UCSD-AML1 (cell line): ENCODE data around the gene NAPA.

Source experiments
- DNase-seq: peaks from one replicate; lab custom pipeline; 2025; ENCODE audit not compliant: unreplicated experiment; lab: John Stamatoyannopoulos, UW

Gene NAPA

DNA sequence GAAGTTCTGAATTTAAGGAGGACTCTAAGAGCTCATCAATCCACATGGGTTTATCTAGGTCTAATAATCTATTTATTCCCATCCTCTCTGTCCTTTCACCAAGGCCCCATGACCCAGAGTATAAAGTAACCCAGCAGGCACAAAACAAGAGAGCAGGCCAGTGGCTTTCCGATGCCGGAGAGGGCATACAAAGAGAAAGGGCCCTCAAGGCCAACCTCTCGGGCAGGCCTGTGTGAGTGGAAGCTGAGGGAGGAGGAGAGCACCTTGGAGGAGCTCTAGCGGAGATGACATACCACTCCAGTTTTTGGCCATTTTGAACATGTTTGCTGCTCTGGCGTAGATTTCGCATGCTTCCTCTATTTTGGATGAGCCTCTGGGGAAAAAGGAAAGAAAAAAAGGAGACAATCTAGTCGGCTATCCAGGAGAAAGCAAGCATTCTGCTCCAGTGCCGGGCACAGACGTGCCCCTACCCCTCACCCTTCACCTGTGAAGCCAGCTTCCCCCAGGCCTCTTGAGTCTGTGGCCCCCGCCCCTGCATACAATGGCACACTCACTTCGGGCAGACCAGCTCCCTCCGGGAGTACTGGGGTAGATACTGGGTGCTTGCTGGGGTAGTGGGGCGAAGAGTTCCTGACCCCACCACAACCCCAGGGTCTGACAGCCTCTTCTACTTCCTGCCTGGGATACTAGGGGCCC is 11.6 kb downstream of the NAPA start:
- DNase-seq = no peak

DNA sequence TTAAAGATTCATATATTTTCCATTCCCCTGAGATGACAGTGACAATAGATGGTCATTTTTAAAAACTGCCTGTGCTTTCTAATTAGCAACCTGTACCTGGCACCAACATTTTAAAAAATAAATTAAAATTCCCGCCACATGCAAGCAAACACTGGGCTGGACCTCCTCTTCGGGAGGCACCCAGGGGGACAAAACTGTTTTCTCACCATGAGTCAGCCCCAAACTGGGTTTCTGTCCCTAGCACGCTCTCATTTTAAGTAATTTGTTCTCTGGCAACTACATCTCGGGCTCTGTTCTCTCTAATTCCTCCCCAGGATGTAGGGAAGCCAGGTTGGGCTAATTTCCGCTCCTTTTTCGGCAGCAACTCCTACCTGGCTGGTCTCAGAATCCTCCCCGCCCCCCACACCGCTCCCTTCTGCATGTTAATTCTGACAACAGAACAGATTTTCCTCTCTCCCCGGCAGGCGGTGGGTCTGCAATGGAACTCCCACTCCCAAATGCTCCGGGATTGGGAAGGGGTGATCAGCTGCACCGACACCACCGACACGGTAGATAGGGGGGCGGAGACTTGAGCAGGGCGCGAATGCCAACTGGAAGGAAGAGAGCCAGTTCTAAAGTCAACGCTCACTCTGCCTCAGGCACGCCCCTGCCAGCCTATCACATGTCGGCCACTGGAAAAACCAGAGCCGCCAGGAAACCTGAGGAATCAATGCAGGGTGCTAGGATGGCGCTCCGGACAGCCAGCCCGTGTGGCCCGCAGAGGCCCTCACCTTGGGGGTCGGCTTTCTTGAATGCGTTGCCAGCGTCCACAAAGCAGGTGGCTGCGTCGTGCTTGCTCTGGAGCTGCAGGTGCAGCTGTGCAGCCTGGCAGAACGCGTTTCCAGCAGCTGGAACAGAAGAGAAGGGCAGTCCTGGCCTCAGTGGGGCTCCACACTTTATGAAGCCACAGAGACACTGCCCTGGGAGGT is 14.7 kb downstream of the NAPA start:
- no peak for DNase-seq

DNA sequence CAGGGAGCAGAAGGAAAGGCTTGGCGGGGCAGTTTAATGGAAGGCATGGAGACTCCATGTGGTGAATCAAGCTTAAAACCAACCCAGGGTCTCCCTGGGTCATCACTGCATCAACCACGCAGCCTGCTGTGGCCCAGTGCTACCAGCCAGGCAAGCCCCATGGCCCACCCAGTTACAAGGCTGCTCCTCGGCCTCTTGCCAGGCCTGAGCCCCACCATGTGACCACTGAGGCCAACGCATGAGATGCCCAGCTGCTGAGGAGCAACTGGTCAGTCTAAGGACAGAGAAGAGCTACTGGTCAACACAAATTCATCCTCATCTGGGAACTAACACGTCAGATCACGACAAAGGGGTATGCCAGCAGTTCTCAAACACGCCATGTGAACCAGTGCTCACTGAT is 15.5 kb downstream of the NAPA start:
- no peak for DNase-seq

DNA sequence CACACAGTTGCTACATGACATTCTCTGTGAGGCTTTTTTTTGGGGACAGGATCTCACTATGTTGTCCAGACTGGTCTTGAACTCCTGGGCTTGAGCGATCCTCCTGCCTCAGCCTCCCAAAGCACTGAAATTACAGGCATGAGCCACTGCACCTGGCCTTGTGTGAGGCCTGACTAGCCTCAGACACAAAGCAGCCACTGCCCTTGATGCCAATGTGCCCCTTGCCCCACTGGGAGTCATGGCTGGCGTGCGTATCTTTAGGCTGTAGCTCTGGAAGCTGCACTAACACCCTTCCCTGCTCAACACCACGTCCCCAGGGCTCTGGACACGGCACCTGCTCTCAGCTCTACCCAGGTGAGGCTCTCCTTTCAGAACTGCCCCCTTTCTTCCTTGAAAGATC is 16.3 kb downstream of the NAPA start:
- DNase-seq = no peak

DNA sequence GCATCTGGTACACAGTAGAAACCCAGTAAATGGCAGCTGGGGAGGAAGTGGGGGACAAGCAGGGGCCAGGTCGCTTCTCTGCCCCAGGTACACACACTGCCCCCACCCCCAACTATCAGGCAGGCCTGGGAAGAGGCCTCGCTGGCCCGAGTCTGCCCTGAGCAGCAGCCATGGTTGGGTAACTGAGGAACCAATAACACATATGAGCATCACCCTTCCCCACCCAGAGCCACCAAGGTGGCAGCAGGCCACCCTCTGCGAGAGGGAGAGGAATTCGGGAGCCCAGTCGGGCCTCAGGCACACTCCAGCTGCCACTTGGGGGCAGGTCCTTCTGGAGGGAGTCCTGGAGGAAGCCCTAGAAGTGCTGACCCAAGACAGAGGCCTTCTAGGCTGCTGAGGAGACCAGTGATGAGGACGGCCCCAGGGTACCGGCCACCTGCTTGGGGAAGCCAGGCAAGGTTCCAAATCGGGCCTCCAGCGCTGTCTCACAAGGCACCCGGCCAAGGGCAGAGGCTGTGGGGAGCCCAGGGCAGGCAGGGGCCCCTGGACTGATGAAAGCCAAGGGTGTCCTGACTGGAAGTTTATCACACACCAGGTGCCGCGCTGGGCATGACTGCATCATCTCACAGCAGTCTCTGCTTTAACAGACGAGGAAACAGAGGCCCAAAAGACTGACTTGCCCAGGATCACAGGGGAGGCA is 16.9 kb downstream of the NAPA start:
- no peak for DNase-seq

DNA sequence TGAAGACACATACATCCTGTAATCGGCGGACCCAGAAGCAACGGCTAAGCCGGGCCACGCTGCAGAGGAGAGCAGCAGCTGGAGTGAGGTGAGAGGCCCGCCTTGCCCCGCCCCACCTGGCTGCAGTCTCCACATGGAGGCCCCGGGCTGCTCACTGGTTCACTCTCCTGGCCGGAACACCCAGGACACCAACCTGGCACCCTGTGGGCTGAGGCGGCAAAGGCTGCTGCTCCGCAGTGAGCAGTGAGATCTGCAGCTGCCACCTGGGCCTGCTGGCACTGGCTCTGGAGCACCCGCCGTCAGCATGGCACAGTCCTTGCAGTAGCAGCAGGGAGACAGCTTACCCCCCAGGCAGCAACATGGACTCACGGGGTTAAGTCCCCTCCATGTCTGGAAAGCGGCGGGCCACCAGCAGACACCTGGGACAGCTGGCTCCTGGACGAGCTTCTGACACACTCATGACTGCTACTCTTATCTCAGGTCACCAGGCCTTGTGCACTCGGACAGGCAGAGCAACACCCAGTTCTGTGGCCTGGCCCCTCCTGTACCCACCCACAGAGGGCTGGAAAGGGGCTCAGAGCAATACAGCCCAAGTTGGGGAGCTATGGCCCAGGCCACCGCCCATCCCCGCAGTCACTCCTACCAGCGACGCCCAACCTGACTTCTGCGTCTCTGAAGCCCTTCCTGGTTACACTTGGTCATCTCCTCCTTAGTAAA is 17.7 kb downstream of the NAPA start:
- DNase-seq = no peak

DNA sequence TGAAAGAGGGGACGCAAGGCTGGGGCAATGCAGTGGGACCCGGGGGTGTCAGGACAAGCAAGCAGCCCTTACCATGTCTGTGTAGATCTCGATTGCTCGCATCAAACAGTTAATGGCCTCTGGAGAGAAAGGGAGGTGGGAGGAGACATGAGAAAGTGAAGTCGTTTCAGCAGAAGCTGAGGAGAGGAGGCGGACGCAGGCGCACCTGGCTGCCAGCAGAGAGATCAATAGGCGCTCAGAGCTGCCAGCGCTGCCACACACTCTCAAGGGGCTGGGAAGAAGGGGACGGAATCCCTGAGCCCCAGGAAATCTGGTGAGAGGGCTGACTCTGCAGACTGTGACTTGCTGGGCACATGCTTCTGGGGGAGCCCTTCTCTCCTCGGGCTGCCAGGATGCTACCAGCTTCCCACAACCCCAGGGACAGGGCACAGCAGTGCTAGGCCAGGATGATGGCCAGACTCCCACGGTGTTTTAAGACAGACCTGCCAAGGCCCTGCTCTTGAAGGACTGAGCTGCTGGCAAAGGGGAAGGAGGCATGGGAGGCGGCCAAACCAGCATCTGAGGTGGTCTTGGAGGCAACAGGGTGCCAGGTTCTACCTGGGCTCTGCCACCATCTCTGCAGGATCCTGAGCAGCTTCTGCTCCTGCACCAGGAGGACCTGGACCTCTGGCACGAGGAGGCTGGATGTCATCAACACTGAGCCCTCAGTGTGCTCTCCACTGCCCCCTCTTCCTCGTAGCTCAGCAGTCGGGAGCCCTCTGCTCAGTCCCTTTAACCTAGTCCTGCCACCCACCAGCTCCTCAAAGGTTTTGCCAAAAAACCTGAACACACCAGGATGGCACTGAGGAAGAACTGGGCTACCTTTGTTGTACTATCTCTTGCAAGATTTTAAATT is 19.1 kb downstream of the NAPA start:
- DNase-seq = no peak

DNA sequence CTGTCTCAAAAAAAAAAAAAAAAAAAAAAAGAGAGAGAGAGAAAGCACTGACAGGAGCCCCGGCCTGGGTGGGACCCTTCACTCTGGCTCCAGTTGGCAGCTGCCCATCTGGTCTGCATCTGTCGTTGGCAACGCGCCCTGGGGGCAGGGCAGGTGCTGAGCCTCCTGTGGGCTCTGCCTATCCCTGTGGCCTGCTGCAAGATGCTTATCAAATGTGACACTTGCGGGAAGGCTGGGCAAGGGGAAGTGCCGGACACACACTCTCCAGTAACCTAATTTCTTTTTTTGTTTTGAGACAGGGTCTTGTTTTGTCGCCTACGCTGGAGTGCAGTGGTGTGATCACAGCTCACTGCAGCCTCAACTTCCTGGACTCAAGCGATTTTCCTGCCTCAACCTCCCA is 20.1 kb downstream of the NAPA start:
- no peak for DNase-seq

DNA sequence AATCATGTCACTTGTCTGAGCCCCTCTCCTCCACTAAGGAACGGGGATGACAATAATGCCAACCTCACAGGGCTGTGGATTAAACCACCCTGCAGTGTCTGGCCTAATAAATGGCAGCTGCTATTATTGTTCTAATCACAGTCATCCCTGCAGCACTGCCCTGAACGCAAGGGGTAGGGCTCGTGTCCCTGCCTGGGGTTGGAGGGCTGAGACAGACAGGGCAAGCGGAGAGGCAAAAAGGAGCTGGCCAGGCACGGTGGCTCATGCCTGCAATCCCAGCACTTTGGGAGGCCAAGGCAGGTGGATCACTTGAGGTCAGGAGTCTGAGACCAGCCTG is 20.7 kb downstream of the NAPA start:
- DNase-seq = no peak

DNA sequence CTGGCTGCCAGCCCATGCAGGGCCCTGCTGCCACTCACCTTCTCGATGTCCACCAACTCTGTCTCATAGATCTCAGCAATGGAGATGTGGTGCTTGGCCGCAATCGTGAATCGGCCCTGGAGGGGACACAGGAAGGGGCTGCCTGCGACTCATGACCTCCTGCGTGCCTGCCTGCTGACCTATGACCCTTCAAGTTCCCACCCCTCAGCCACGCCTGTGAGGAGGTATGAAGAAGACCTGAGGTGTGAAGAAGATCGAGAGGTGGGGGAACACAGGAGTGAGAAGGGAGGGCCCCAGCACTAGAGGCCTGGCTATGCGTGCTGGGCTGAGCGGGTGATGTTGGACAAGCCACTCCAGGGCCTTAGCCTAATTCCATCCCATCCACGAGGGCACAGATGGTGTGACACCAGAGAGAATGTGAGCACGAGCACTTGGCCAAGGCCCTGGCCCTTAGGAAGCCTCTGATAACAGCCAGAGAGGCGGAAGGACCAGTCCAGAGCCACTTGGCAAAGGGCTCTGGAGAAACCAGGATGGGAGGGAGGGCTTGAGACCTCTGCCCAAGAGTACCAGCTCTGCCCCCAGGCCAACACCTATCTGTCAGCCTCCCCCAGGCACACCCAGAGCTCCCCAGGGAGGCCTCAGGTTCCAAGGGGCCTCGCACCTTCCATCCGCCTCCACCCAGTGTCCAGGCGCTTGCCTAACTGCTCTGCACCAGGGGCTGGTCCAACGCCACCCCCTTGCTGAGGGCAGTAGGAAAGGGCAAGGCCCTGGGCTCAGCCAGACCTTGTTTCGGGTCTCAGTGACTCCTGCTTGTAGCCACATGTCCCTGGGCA is 21.3 kb downstream of the NAPA start:
- DNase-seq = no peak

DNA sequence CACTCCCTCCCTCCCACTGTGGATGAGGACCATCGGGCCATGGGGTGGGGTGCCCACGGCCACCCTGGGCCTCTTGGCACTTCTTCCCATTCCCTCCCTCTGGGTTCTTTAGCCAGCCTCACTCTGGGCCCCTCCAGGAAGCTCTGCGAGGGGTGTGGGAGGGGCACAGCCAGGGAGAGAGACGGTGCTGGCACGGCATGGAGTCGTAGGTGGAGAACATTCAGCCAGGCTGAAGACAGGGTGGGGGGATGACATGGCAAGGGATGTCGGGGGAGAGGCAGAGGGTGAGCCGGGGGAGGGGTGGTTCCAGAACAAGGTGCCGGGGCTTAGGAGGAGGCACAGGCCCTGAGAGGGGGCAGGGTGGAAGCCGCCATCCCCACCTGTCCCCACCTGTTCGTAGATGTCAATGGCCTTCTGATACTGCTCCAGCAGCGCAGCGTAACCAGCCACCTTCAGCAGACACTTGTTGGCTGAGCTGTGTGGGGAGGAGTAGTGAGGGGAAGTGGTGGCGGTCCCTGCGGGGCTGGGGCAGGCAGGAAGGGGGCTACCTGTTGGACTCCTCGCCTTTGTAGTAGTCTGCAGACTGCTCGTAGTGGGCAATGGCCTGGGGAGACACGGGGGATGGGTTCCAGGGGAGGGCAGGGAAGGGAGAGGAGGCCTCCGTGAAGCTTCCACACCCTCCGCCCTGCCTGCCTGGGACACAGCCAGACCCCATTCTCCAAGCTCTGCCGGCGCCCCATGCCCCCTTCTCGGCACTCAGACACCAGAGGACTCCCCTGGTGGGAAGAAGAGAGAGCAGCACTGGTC is 22.1 kb downstream of the NAPA start:
- DNase-seq = no peak

DNA sequence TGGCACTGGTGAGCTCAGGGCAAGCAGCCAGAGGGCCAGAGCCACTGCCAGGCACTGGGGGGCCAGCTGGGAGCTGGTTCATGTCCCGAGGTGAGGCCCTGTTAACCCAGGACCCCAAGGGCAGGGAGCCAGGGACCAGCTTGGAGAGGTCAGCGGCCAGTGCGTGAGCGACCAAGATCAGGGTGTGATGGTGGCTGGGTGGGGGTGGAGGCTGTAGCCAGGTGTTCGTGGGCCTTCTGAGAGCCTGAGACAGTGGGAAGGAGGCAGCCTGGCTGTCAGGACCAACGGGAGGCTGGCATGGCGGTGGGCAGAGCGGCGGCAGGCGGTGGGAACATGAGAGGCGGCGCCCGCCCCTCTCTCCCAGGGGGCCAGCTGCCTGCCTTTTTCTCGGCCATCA is 22.7 kb downstream of the NAPA start:
- no peak for DNase-seq

DNA sequence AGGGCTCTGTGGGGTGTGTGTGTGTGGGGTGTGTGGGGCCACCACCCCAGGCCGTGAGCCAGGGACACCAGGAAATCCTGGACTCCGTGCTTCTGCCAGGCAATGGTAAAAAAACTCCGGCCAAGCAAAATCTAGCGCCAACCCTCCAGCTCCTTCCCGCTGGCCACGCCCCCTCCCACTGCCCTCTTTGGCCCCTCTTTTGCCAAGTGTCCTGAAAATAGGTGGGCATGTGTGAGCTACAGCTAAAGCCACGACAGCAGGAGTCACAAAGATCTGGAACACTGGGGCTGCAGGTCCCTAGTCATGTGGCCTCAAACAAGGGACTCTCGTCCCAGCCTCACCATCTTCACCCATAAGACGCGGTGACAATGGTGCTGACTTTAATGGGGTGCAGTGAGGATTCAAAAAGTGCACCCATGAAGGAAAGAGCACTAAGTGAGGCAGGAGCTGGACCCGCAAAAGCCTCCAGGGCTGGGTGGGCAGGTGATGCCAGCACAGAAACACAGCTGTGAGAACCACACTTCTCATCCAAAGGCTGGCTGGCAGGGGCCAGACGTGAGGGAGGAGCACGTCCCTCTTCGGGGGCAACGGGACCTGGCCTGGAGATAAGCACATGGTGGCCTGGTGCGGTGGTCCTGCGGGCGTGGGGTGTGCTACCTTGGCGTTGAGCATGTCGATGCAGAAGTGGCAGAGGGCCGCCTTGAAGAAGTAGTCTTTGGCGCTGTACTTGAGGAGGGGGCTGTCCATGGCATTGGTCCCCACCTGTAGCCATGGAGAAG is 23.3 kb downstream of the NAPA start:
- no peak for DNase-seq

DNA sequence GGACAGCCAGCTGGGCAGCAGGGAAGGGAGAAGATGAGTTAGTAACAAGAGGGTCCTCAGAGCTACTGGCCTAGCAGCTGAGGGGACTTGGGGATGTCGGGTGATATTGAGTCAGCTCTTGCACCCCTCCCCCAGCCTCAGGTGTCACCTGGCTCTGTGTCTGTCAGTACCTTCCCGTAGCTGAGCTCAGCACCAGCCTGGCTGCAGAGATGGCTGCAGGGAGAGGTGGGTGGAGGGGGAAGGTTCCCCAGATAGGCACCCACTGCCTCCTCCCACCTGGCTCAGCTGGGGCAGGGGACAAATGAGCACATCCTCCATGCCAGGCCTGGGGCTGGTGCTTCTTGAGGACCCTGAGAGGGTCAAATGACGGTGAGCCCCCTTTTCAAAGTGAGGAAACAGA is 24.0 kb downstream of the NAPA start:
- no peak for DNase-seq

DNA sequence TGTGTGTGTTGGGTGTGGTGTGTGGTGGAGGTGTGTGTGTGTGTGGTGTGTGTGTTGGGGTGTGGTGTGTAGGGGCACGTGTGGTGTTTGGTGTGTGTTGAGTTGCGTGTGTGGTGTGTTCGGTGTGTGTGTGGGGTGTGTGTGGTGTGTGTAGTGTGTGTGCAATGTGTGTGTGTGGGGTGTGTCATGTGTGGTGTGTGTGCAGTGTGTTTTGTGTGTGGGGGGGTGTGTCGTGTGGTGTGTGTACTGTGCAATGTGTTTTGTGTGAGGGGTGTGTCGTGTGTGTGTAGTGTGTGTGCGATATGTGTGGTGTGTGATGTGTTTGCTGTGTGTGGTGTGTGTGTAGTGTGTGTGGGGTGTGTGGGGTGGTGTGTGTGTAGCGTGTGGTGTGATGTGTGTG is 24.8 kb downstream of the NAPA start:
- no peak for DNase-seq

DNA sequence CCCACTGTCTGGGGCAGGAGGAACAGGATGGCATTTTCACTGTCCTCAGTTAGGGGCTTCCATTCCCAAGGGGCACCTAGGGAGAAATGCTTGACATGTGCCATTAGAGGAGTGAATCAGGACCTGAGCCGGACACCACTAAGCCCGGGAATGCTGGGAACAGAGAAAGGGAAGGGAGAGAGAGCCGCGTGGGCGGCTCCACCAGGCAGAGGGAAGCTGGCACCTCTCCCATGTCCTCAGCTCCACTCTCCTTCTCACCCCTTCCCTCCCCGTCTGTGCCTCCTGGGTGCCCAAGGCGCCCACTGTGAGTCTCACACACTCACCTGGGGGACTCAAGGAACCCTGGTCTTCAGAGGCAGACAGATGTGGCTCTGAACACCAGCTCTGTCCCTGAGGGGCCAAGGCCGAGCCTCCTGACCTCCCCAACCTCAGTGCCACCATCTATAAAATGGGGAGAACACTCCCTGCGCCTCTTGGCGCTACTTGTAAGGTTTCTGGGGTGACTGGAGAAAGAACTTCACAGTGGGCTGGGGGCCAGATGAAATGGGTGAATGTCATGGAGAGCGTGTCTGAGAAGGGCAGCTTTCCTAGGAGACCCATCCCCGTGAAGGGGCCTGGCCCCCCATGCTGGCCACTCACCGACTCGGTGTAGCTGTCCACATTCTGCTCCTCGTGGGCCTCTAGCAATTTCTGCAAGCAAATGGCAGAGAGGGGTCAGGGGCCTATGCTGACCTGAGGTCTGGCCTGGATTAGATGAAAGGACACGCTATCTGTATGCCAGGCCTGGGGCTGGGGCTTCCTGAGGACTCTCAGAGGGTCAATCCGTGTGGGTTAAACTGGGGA is 25.6 kb downstream of the NAPA start:
- no peak for DNase-seq
